Fibroblast of the conjunctiva (primary cell): Measurements from ENCODE around the gene KRT85.
"Not testable (repeated sequence)": the region's sequence is repeated elsewhere in the genome, so short reads cannot be mapped to it uniquely, and the experiment has no call there.

ENCODE experiments used
- DNase-seq: peaks from one replicate; pipeline ENCODE4 v3.0.0-alpha.2; 2010; ENCODE audit warnings: low read depth

Gene KRT85

DNA sequence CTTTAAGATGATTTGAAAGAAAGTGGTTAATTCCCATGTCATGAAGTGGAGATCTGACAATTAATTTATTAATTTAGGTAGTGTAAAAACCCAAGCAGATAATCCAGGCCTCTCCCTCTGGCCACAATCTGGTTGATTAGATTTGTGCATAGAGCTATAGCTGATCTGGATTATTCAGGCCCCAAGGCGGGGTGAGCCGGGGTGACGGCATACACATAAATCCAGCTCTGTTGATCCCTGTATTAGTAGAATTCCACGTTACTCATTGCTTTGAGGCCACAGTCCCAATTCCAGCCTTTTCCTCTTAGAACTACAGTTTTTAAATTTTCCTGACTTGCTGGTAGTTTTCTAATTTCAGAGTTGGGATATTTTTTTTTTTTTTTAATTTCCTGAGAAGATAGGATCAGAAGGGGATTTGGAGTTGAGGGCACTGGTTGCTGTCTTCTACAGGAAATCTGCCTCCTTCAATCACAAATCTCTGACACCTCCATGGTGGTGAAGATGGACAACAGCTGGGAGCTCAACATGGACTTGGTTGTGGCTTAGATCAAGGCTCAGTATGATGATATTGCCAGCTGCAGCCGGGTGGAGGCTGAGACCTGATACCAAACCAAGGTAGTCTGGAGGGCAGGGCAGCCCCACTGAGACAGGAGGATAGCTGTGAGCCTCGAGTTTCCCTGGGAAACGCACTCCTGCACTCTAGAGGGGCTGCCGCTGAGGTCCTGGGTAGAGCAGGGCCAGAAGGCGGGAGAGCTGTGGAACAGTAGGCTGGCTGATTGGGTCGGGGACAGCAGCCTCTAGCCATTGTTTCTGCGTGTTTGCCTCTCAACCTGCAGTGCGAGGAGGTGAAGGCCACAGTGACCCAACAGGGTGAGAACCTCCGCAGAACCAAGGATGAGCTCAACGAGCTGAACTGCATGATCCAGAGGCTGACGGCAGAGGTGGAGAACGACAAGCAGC is 19.4 kb downstream of the KRT85 start:
- DNase-seq: no peak

GRCh38 chr12:52347016-52347415 is 20.3 kb downstream of the KRT85 start:
- DNase-seq: no peak

DNA sequence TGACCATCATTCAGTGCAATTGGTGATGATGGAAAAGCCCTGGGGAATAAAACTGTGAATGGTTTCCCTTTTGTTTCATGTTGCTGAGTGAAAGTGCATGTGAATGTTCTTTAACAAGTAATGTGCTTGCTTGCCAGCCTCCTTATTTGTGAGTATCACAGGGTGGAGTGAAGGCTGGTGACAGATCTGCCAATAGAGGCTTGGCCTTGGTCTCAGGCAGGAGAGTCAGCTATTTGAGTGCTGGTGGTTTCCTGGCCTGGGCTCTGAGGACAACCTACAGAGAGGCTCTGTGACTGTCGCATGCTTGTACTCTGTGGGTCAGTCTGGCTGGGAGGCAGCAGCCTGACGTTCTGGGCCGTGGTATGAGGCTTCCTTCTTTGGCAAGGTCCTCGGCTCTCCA is 20.7 kb downstream of the KRT85 start:
- no peak for DNase-seq

DNA sequence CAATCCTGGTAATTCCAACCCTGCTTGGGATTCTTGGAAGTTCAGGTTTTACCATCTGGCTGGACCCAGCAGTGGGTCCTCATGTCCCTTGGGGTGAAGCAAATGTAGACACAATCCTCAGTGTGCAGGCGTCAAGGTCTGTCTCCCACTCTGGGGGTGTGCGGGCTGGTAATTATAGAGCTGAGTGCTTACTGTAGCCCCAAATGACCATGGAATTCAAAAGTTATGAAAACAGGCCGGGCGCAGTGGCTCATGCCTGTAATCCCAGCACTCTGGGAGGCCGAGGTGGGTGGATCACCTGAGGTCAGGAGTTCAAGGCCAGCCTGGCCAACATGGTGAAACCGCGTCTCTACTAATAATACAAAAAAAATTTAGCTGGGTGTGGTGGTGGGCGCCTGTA is 22.2 kb downstream of the KRT85 start:
- DNase-seq: not testable (repeated sequence)

DNA sequence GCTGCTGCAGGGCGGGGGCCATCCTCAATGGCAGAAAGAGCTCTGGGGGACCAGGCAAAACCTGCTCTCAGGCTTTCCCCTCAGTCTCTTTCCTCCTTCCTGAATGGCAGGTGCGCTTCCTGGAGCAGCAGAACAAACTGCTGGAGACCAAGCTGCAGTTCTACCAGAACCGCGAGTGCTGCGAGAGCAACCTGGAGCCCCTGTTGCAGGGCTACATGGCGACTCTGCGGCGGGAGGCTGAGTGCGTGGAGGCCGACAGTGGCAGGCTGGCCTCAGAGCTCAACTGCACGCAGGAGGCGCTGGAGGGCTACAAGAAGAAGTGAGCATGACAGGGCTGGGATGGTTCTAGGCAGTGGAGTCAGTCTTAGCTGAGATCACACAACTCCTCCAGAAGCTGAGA is 23.2 kb downstream of the KRT85 start:
- no peak for DNase-seq

- no peak for DNase-seq
These were observed 23.7 kb downstream of the KRT85 start for GRCh38 chr12:52343550-52343949.

DNA sequence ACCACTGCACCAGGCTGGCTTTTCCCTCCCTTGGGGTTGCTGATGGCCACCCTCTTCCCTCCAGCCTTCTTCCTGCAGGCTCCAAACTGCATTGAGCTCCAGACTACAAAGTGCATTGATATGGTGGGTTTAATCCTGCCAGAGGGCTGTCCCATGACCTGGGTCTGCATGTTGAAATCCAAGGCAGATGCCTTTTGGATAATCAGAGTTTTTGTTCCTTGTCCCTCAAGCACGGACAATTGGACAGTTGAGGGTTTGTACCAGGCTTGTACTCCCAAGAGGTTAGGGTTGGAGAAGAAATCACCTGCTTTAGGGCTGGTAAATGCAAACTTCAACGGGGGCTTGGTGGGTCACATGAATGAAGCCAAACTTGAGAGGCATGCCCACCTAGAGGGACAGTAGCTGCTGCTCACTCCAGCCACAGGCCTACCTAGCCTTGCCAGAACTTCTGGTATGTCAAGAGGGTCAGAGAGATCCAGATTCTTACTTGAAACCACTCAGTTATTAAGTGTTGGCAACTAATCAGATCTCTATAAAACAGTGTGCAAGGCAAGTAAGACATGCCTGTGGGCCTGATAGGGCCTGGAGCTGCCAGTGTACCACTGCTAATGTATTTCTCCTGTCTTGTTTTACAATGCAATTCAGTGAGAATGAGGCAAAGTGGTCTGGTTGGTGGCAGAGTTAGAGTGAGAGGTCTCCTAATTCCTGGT is 24.3 kb downstream of the KRT85 start:
- no peak for DNase-seq

- DNase-seq: no peak
These were observed 26.2 kb downstream of the KRT85 start for GRCh38 chr12:52341066-52341580.

DNA sequence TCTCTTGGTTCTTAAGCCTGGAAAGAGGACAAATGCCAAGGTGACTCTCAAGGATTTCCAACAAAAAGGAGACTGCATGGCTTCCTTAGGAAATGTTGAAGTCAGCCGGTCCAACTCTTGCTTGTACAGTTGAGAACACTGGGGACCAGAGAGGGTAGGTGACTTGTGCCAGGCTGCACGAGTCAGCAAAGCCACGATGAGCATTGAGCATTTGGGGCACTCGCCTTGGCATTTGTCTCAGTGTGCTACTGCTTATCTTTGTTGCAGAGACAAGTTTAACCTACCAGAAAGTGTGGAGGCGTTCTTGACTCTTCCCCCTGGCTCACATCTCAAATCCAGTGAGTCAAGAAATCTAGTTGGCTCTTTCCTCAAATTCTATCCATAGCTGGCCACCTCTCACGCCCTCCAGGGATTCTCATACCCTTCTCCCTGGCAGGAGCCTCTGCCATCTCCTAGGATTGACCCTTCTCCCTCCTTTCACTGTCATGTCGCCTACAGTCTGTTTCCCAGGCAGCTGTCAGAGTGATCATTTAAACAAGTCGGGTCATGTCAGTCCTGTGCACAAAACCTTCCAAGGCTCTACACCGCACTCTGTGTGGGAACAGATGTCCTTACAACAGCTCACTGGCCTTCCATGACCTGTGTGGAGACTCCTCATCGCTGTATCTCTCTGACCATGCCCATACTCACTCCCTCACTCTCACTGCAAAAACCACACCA is 28.9 kb downstream of the KRT85 start:
- no peak for DNase-seq

- no peak for DNase-seq
These were observed 30.2 kb downstream of the KRT85 start for GRCh38 chr12:52337054-52337453.

GRCh38 chr12:52336641-52337040 is 30.6 kb downstream of the KRT85 start:
- DNase-seq: no peak

DNA sequence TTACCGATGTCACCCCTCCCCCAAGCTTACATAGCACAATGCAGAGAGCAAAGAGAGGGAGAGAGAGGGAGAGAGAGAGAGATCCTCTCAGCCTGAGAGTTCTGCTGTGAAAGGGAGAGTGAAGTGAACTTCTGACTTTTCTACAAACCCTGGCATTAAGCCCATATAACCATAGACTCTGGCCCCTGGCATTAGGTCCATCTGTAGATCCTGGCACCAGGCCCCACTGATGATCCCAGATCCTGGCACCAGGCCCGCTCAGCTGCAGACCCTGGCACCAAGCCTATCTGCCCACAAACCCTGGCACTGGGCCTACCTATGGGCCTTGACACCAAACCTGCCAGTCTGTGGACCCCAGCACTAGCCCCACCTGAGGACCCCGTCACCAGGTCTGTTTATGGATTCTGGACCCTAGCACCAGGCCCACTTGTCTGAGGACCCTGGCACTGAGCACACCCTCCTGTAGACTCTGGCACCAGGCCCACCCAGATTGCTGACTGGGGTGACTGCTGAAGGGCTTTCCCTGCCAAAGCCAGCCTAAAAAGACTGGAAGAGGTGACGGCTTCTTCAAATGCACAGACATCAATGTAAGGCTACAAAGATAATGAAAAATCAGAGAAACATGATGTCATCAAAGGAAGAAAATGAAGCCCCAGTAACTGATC is 31.6 kb downstream of the KRT85 start:
- DNase-seq: no peak

- DNase-seq: no peak
These were observed 33.1 kb downstream of the KRT85 start for GRCh38 chr12:52334185-52334584.

GRCh38 chr12:52333321-52333720 is 34.0 kb downstream of the KRT85 start:
- DNase-seq: no peak

GRCh38 chr12:52332381-52332780 is 34.9 kb downstream of the KRT85 start:
- DNase-seq: no peak

DNA sequence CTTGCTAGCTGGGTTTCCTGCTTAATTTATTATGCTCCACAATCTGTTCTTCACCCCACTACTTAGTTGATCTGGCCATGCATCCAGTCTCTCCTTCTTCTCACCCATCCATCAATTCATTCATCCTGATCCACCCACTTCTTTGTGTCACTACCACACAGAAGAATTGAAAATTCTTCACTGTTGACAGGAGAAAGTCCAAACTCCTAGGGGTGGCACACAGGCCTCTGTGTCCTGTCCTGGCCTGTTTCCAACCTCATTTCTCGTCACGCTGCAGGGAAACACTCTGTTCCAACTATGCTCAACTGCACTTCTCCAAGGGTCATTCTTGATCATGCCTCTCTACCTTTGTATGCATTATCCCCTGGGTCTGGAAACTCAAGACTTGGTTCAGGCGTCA is 35.4 kb downstream of the KRT85 start:
- no peak for DNase-seq

DNA sequence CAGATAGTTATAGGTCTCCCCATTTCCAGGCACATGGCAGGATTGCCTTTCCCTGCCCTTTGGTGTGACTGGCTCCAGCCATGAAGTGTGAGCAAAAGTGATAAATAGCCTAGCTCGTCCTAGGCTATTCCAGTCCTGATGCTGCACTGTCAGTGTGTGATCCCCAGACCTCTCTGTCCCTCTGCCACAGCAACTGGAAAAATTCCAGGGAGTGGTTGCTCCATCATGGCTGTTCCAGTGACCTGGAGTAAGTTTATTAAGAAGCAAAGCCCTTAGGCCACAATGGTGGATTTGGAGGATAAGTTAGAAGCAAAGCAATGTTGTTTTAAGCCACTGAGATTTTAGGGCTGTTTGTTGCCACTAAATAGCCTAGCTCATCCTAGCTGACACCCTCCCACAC is 36.2 kb downstream of the KRT85 start:
- no peak for DNase-seq

GRCh38 chr12:52327830-52328500 is 39.3 kb downstream of the KRT85 start:
- no peak for DNase-seq

GRCh38 chr12:52327052-52327829 is 40.0 kb downstream of the KRT85 start:
- DNase-seq: peak; percentile 89

DNA sequence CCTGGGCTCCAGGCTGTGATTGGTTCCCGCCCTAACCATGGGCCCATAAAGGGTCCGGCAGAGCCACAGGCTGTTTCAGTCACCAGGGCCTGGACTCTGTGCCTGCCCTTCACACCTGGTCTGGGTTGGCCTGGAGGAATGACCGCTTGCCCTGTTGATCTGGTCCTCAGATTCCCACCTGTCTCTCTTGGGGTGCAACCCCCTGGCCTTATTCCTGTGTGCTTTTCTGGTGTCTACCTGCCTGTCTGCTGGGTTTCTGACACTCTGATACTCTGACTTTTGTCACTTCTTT is 43.2 kb downstream of the KRT85 start:
- DNase-seq: no peak
